ENCODE measurements around the gene EXOSC2.
"Not testable (repeated sequence)": the region's sequence is repeated elsewhere in the genome, so short reads cannot be mapped to it uniquely, and the experiment has no call there.

The EXOSC2 gene

DNA sequence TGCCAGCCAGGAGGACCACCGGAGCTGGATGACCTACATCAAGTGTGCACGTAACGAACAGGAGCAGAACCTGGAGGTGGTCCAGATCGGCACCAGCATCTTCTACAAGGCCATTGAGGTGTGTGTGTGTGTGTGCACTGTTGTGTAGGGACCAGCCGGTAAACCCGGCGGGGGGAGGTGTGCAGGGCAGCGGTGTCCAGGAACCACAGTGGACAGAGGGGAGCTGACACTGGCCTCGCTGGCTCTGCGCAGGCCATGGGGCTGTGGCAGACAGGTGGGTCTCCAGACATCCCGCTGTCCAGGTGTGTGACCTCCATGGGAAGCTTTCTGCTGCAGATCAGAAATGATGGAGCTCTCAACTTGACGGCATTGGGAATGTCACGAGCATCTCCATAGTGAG lies 25.4 kb upstream of the EXOSC2 start:
- no peak for DNase-seq (ENCODE audit: low read depth)

DNA sequence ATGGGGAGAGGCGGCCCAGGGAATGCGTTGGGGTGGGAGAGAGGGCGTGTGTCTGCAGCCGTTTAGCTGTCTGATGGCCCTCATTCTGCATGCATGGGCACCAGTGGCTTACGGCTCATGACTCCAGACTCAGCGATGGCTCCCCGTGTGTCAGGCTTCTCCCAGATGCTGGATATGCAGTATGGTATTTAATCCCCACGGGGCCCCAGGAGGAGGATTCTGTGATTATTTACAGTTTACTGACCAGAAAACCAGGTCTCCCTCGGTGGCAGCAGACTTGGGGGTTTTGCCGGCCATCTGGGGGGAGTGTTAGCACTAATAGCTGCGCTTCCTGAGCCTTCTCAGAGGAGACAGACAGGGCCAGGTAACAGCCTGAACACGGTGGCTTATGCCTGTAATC lies 24.9 kb upstream of the EXOSC2 start:
- no peak for DNase-seq (ENCODE audit: low read depth)

DNA sequence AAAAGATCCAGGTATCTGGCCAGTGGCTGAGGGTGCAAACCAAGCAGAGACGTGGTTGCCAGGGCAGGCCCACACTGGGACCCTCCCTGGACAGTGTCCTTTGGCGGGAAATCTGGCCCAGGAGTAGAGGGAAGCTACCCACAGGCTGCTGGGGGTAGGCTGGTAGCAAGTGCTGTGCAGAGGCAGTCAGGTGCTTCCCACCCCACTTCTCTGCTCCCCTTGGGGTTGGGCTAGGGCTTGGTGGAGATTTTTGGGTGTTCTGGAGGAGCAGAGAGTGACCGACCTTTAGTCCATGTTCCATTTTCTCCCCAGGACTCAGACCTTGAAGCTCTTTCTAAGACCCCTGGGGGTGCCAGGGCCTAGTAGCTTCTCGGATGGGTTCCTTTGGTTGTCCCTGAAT lies 23.6 kb upstream of the EXOSC2 start:
- DNase-seq (ENCODE audit: low read depth), result no peak

DNA sequence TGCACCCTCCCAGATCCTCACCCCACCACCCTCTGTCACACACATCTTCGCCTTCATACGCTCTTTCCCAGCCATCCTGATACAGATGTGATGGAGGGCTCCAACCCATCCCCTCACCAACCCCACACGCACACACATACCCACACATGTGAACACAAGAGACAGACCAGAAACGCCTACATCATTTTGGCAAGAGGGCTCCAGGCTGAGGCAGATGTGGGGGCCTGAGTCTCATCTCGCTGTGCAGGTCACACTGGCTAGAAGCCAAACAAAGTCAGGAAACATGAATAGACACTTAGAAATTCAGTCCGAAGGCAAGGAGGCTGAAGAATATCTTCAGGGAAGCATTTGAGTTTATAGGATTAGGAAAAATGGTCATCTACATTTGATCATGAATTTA lies 22.9 kb upstream of the EXOSC2 start:
- DNase-seq (ENCODE audit: low read depth), result no peak

DNA sequence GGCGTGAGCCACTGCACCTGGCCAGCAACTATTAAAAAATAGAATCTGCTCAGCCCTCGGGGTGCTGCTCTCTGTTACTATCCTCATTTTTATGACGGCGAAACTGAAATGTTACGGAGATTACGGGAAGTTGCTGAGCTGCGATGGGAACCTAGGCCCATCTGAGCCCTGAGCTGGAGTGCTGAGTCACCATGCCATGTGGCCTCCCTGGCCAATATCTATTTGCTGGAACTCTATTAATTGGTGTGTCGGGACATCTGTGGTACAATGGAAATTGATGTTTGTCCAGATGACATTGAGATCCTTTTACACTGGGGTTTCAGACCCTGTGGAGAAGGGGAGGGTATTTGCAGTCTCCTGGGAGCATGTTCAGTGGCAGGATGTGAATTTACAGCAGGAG lies 21.1 kb upstream of the EXOSC2 start:
- DNase-seq (ENCODE audit: low read depth), result no peak

DNA sequence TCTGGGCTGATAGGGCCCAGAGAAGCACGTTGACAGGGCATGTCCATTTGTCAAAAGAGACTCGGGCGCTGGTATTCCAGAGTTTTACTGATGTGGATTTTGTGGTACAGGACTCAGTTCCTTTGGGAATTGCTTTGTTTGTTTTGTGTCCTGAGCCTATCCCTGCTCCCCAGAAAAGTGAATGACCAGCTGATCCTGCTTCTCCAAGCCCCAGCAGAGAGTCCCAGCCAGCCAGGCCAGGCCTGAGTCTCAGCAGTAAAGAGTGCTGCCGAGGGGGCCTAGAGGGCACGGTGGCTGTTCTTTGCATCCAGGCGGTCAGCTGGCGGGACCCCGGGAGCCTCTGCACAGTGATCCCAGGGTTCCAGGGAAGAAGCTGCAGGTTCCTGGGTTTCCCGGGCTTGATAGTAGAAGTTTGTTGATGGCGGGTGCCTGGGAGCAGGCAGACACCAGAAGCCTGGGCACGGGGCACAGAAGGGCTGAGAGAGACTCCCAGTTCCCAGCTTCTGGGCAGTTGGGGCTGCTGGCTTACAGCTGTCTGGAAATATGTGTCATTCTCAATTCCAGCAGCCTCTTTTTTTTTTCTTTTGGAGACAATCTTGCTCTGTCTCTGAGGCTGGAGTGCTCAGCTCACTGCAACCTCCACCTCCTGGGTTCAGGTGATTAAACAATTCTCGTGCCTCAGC lies 20.5 kb upstream of the EXOSC2 start:
- DNase-seq (ENCODE audit: low read depth), result no peak

DNA sequence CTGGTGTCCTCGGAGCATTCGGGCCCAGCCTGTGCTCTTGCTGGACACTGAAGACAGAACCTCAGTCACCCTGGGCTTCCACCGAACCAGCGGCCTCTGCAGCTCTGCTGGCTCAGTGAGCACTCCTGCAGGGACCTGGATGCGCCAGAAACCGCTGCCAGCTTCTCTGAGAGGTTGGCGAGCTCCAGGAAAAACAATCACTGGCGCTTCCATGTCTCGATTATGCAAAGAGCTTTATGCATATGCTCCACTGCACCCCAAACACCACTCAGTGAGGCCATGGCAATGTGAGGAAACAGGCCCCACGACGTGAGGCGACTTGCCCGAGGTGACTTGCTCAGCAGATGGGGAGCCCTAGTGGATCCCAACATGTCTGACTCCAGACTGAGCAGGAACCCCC lies 18.2 kb upstream of the EXOSC2 start:
- DNase-seq (ENCODE audit: low read depth), result no peak

DNA sequence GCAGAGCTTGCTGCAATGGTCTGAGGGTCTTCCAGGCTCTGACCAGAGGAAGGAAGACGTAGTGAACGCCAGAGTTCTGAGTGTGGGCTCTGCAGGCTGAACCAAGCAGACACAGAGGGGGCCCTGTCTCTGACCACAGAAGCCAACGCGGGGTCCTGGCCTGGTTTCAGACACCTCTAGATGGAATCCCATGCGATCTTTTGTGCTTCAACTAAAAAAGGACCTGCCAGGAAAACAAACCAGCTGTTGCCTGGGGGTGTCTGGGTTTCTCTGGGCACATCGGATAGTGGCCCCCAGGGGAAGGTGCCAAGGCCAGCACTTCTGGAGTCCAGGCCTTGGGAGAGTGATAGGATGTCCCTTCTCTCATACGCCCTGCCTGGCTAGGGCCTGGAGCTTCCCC lies 16.3 kb upstream of the EXOSC2 start:
- no peak for DNase-seq (ENCODE audit: low read depth)

DNA sequence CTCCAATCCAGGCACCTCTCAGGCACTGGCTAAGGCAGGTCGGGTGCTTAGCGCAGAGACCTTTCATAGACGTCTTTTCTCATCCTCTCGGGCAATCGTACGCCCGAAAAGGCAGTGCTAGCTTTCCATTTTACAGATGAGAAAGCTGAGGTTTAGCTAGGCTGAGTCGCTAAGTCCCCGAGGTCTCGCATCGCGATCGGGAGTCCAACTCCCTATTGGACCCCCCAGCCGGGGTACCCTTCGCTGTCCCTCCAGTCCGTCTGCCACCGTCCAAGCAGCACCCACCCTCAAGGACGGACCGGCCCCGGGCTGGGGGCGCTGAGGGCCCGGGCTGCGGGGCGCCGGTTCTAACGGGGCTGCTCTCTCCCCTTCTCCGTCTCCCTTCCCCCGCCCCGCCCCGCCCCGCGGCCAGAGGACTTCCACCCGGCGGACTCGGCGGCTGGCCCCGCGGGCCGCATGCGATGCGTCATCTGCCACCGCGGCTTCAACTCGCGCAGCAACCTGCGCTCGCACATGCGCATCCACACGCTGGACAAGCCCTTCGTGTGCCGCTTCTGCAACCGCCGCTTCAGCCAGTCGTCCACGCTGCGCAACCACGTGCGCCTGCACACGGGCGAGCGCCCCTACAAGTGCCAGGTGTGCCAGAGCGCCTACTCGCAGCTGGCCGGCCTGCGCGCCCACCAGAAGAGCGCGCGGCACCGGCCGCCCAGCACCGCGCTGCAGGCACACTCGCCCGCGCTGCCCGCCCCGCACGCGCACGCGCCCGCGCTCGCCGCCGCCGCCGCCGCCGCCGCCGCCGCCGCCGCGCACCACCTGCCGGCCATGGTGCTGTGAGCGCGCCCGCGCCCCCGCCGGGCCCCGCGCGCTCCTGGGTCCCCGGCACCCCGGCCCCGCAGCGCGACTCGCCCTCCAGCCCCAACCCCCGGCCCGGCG lies 12.5 kb upstream of the EXOSC2 start:
- DNase-seq (ENCODE audit: low read depth), result peak; percentile 72

DNA sequence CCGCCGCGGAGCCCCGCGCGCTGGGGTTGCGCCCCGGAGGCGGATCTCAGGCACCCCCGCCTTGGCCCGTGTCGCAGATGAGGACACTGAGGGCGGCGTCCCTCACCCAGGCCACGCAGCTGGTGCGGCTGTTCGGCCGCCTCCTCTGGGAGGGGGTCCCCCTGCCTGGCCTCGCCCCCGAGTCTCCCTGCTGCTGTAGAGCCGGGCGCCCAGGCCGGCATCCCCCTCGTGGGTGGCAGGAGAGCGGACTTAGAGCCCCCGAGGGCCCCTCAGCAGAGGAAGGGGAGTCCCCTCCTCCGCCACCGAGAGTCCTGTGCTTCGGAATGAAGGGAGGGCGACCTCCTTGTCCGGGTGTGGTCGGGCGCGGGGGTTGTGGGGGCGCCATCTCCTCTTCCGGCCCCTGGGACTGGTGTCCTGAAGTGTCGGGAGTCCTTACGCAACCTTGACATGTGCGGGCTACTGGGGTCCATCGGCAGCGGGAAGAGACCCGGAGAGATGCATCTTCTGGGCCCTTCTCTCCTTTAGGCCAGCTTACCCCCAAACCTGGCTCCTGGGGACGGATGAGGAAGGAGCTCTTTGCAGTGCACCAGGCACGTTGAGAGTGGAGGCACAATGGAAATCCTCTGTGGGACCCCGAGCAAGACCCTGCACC lies 11.7 kb upstream of the EXOSC2 start:
- DNase-seq (ENCODE audit: low read depth), result no peak

DNA sequence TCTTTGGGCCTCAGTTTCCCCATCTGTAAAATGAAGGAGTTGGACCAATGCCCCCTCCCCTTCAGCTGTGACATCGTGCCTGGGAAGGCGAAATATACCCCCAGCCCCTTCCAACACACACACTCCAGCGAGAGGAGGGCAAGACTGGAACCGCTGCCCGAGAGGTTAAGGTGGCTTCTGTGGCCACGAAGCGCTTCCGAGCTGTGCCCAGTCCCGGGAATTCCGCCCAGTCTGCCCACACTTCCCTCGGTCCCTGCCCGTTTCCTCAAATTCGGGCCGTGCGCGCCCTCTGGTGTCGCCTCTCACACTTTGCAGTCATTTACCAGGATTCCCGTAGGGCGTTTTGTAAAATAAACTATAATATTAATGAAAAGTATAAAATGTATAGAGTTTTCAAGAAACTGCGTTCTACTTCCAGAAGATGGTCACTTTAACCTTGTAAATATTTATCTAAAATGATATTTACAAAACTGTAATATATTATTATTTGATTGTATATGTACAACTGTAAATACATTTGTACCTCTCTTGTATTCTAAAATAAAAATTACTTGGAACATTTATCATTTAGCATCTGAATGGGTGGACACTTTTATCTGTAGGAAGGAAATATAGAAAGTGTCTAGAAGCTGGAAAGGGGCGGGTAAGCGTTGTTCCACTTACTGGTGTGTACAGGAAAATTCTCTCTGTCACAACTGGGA lies 11.0 kb upstream of the EXOSC2 start:
- peak; percentile 39 for DNase-seq (ENCODE audit: low read depth)

DNA sequence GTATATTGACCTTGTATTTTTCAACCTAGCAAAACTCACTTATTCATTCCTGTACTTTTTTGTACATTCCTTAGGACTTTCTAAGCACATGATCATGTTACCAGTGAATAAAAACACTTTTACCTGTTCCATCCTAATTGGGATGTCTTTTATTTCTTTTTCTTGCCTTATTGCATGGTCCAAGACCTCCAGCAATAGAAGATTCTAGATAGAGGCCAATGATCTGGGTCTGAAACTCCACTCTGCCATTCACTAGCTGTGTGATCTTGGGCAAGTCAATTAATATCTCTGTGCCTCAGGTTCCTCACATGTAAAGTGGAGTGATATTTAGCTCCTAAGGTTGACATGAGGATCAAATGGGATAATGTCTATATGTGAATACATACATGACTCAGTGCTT lies 8.5 kb upstream of the EXOSC2 start:
- DNase-seq (ENCODE audit: low read depth), result no peak

DNA sequence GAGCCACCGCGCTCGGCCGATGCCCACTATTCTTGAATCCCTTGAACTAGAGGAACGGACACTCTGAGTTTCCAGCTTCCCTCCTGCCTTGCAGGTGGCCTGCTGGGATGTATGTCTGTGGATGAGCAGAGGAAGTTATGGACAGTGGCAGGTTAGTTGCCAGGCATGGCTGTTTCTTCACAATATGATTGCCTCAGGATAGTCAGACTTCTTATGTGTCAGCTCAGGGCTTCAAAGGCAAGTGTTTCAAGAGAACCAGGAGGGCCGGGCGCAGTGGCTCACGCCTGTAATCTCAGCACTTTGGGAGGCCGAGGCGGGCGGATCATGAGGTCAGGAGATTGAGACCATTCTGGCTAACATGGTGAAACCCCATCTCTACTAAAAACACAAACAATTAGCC lies 7.6 kb upstream of the EXOSC2 start:
- DNase-seq (ENCODE audit: low read depth), result not testable (repeated sequence)

DNA sequence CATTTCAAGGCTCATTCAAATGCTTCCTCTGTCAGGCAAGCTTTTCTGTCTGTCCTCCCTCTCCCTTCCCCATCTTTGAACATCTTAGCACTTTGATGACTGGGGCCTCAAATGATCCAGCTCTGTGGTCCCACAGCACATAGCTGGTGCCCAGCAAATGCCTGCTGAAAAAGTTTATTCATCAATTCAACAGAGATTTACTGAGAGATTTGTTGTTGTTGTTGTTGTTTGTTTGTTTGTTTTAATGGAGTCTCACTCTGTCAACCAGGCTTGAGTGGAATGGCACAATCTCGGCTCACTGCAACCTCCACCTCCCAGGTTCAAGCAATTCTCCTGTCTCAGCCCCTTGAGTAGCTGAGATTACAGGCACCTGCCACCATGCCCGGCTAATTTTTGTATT lies 6.0 kb upstream of the EXOSC2 start:
- no peak for DNase-seq (ENCODE audit: low read depth)

DNA sequence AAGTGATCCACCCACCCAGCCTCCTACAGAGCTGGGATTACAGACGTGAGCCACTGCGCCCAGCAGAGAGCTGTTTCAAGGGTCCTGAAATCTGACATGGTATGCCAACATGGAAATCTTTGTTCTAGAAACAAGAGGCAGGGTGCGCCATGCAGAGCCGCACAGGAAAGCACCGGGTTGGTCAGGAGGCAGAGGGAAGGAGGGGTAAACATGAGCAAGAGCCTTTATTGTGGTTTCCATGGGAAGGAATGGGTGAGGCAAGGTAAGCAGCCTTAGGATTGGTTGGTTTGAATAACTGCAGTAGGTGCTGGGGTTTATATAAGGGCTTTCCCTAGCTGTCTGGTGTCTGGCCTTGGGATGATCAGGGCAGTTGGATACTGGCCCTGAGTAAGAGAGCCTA lies 5.5 kb upstream of the EXOSC2 start:
- no peak for DNase-seq (ENCODE audit: low read depth)

DNA sequence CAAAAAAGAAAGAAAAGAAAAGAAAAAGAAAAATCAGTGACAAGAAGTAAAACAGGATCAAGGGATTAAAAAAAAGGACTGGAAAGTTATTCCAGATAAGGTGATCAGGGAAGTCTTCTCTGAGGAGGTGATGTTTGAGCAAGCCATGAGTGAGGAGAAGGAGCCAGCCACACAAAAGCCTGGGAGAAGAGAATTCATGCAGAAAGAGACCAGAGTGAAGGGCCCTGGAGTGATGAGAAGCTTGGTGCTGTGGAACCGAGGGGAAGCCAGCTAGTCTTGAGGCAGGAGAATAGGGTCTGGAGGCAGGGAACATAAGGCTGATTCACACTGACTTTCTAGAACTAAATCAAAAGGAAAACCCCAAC lies 4.0 kb upstream of the EXOSC2 start:
- no peak for DNase-seq (ENCODE audit: low read depth)

DNA sequence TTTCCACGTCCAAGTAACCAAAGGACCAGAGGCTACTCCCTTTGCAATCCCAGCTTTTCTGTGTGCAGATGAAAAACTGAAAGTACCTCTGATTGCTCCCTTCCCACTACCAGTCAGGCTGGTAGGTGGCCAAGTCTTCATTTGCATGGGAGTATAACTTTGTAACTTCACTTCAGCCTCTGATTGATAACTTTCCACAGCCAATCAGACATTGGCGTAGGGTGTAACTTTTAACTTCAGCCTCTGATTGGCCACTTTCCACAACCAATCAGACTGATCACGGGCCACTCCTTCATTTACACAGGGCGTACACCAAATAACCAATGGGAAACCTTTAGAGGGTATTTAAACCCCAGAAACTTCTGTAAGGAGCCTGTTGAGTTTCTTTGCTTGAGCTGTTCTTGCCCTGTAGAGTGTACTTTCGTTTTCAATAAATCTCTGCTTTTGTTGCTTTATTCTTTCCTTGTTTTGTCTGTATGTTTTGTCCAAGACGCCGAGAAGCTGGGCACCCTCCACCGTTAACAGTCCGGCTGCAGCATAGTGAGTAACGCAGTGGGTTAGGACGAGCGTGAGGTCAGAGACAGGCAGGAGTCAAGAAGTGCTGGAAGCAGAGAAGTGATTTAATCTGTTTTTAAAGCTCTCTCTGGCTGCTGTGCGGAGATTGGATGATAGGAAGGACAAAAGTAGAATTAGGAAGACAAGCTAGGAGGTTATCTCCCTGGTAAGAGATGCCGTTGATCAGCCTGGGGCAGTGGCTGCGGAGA lies 3.5 kb upstream of the EXOSC2 start:
- peak; percentile 89 for DNase-seq (ENCODE audit: low read depth)

DNA sequence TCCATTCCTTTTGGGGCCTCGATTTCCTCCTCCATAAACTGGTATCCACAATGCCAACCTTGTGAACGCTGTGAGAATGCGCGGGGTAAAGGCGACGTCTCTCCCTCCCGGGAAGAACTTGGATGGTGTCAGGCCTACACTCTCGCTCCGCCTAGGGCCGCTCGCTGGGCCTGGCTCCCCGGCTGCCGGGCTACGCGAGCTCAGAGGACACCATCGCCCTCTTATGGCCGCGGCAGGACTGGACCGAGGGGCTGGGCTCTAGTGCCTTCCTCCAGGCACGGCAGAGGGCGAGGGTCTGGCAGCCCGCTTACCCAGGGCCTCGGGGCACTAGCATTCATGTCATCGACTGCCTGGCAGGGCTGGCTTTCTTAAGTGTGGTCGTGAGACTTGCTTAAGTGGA lies 1.3 kb upstream of the EXOSC2 start:
- DNase-seq (ENCODE audit: low read depth), result no peak

DNA sequence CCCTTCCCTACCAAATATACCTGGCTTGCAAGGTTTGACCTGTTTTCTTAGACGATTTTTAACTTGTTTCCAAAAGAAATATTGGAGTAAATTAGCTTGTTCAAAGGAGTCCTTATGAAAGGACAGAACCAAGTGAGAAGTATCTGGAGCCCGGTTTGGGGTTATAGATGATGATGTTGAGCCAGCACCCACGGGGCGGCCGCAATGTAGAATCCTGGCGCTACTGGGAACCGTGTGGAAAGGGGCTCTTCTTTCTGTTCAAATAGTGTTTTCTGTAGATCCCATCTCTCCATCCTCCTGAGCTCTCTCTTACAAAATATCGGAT lies 517 bp upstream of the EXOSC2 start:
- DNase-seq (ENCODE audit: low read depth), result no peak

DNA sequence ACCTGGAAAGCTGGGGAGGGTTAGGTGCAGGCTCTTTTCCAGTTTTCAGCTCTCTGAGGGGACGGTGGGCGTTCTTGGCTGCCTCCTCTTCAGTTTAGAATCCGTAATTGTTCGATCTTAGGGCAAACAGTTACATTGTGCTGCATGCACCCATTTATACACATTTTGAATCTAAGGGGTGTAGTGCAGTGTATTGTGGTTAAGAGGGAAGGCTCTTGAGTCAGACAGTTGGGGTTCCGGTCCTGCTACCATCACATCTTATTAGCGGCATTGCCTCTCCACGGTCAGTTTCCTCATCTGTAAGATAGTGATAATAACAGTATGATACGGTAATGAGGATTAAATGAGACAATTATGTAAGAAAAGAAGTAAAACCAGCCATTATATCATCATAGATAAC lies 625 bp downstream of the EXOSC2 start:
- no peak for DNase-seq (ENCODE audit: low read depth)

DNA sequence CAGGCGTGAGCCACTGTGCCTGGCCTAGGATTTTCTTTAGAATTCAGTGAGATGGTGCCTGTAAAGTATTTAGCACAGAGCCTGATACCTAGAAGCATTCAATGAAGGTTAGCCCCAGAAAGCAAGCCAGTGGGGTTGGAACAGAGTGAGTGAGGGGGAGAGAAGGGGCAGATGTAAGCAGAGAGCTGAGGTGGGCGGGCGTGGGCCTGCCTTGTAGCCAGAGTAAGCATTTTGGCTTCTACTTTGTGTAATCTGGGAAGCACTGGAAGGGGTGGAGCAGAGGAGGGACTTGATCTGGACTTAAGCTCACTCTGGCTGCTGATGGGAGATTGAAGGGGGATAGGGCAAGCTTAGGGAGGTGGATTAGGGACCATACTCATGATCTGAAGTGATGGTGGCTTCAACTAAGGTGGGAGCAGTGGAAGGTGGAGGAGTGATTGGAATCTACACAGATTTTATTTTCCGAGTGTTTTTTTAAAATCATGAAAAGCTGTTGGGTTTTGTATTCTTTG lies 2.6 kb downstream of the EXOSC2 start:
- DNase-seq (ENCODE audit: low read depth), result no peak

DNA sequence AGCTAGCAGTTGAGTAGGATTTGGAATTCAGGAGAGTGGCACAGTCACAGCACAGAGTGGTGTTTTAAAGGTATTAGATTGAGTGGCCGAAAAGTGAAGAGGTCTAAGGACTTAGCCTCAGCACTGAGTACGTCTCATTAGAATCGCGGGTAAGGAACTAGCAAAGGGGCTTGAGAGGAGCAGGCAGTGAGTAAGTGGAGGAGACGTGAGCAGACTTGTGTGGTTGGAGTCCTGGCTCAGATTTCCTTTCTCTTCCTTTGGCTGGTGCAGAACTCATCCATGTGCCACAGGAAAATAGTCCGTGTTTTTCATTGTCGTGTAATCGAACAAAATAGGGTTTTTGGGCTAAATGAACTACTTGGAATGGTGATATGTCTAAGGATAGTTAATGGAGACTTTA lies 3.4 kb downstream of the EXOSC2 start:
- DNase-seq (ENCODE audit: low read depth), result no peak
